IPS-20b (cell line): ENCODE measurements around the gene LUC7L3.

Experiments used
- H3K27ac ChIP-seq: one replicate; pipeline ENCODE4 v1.5.1; 2013; ENCODE audit warnings: low read length
- H3K27me3 ChIP-seq: 2 replicates; pipeline ENCODE4 v1.6.1; 2013; ENCODE audit warnings: mild to moderate bottlenecking, low read length, inconsistent platforms; ENCODE audit not compliant: insufficient read depth
- H3K36me3 ChIP-seq: 2 replicates; pipeline ENCODE4 v1.6.1; 2013; ENCODE audit warnings: low read depth, mild to moderate bottlenecking, inconsistent platforms, low read length, moderate library complexity; ENCODE audit not compliant: insufficient read depth
- H3K4me1 ChIP-seq: 2 replicates; pipeline ENCODE4 v1.6.1; 2013; ENCODE audit warnings: mild to moderate bottlenecking, control low read depth, inconsistent platforms, low read length, moderate library complexity; ENCODE audit not compliant: insufficient read depth
- H3K4me3 ChIP-seq: 2 replicates; pipeline ENCODE4 v1.5.1; 2013; ENCODE audit warnings: mild to moderate bottlenecking, low read length, inconsistent platforms
- H3K9ac ChIP-seq: 2 replicates; pipeline ENCODE4 v1.6.1; 2013; ENCODE audit warnings: low read depth, mild to moderate bottlenecking, inconsistent platforms, low read length, moderate library complexity
- H3K9me3 ChIP-seq: 2 replicates; pipeline ENCODE4 v1.6.1; 2013; ENCODE audit warnings: mild to moderate bottlenecking, low read depth, low read length, inconsistent platforms; ENCODE audit not compliant: insufficient read depth

Gene LUC7L3

GRCh38 chr17:50767446-50767845, 48.0 kb downstream of the LUC7L3 start, which contains the start of gene ANKRD40CL:
Gene ANKRD40CL, minus strand, starts transcription at chr17:50767518. Its CDS starts 605 bp downstream, at chr17:50766913.
- no peaks in the 10 kb centered on the region for H3K9me3 ChIP-seq
- H3K4me3 ChIP-seq: no peak within 1 kb of the TSS
- H3K9ac ChIP-seq: no peak within 1 kb of the TSS
- no peak within 1 kb of the TSS for H3K27ac ChIP-seq
- no peaks in the 10 kb centered on the region for H3K27me3 ChIP-seq
- H3K4me1 ChIP-seq: peaks cover 10% of the 10 kb centered on the region
- H3K36me3 ChIP-seq: no peaks in the 10 kb centered on the region

- Histone ChIP-seq H3K4me3 (no peak overlapping the region), H3K27me3 (no peaks in the 10 kb centered on the region), H3K9ac (no peak overlapping the region), H3K4me1 (peaks cover 9% of the 10 kb centered on the region), H3K9me3 (no peaks in the 10 kb centered on the region), H3K27ac (no peak overlapping the region), H3K36me3 (no peaks in the 10 kb centered on the region)
Observed at GRCh38 chr17:50768346-50768761, 49.0 kb downstream of the LUC7L3 start.

DNA sequence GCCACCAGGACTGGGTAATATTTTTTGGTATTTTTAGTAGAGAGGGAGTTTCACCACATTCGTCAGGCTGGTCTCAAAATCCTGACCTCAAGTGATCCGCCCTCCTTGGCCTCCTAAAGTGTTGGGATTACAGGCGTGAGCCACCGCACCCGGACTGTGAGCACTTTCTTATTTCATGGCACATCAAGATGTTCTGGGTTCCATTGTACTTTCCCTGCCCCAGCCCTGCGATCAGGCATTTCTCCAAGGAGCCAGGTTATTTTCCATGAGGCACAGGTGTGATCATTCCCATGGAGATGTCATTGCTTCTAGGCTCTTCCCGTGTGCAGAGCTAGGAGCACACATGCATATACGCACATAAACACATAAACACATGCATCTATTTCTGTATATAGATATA, 50.5 kb downstream of the LUC7L3 start:
- Histone ChIP-seq H3K4me1 (no peaks in the 10 kb centered on the region), H3K9ac (no peak overlapping the region), H3K36me3 (no peaks in the 10 kb centered on the region), H3K4me3 (no peak overlapping the region), H3K27ac (no peak overlapping the region), H3K27me3 (no peaks in the 10 kb centered on the region), H3K9me3 (no peaks in the 10 kb centered on the region)

- Histone ChIP-seq H3K27ac (no peak overlapping the region), H3K9ac (no peak overlapping the region), H3K36me3 (no peaks in the 10 kb centered on the region), H3K9me3 (no peaks in the 10 kb centered on the region), H3K4me1 (no peaks in the 10 kb centered on the region), H3K4me3 (no peak overlapping the region), H3K27me3 (no peaks in the 10 kb centered on the region)
Observed at GRCh38 chr17:50770346-50770745, 50.9 kb downstream of the LUC7L3 start.

- Histone ChIP-seq H3K4me1 (no peaks in the 10 kb centered on the region), H3K9ac (no peak overlapping the region), H3K4me3 (no peak overlapping the region), H3K27ac (no peak overlapping the region), H3K9me3 (no peaks in the 10 kb centered on the region), H3K36me3 (no peaks in the 10 kb centered on the region), H3K27me3 (no peaks in the 10 kb centered on the region)
Observed at GRCh38 chr17:50771991-50772785, 52.8 kb downstream of the LUC7L3 start.

- H3K36me3 ChIP-seq: no peaks in the 10 kb centered on the region
- H3K4me1 ChIP-seq: no peaks in the 10 kb centered on the region
Observed at GRCh38 chr17:50774225-50774803, 54.9 kb downstream of the LUC7L3 start.

GRCh38 chr17:50775926-50776325, 56.5 kb downstream of the LUC7L3 start:
- Histone ChIP-seq H3K4me3 (no peak overlapping the region), H3K27ac (no peak overlapping the region), H3K27me3 (no peaks in the 10 kb centered on the region), H3K9me3 (no peaks in the 10 kb centered on the region), H3K4me1 (no peaks in the 10 kb centered on the region), H3K36me3 (no peaks in the 10 kb centered on the region), H3K9ac (no peak overlapping the region)

More at GRCh38 chr17:50774225-50774803, 54.9 kb downstream of the LUC7L3 start:
- H3K27me3 ChIP-seq: no peaks in the 10 kb centered on the region
- no peaks in the 10 kb centered on the region for H3K9me3 ChIP-seq
- no peak overlapping the region for H3K9ac ChIP-seq
- no peak overlapping the region for H3K27ac ChIP-seq
- no peak overlapping the region for H3K4me3 ChIP-seq

GRCh38 chr17:50778471-50778870, 59.1 kb downstream of the LUC7L3 start:
- Histone ChIP-seq H3K27me3 (no peaks in the 10 kb centered on the region), H3K9me3 (no peaks in the 10 kb centered on the region), H3K27ac (no peak overlapping the region), H3K9ac (no peak overlapping the region), H3K4me3 (no peak overlapping the region), H3K36me3 (no peaks in the 10 kb centered on the region), H3K4me1 (no peaks in the 10 kb centered on the region)

DNA sequence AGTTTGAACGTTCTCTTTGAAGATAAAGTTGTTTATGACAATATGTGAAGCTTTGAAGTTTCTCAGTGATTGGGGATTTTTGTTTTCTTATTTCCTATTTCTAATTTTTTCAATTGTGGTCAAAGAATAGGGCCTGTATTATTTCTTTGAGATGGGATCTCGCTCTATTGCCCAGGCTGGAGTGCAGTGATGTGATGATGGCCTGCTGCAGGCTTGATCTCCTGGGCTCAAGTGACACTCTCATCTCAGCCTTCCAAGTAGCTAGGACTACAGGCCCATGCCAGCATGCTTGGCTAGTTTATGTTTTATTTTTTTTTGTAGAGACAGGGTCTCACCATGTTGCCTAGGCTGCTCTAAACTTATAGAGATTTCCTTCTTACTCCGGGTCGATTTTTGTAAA, 59.6 kb downstream of the LUC7L3 start:
- H3K27ac ChIP-seq: no peak overlapping the region

GRCh38 chr17:50779747-50780353, 60.4 kb downstream of the LUC7L3 start:
- Histone ChIP-seq H3K36me3 (no peaks in the 10 kb centered on the region), H3K4me3 (no peak overlapping the region), H3K9me3 (no peaks in the 10 kb centered on the region), H3K9ac (no peak overlapping the region), H3K4me1 (no peaks in the 10 kb centered on the region), H3K27ac (no peak overlapping the region), H3K27me3 (no peaks in the 10 kb centered on the region)

More for the DNA sequence above, 59.6 kb downstream of the LUC7L3 start:
- Histone ChIP-seq H3K4me3 (no peak overlapping the region), H3K36me3 (no peaks in the 10 kb centered on the region), H3K9me3 (no peaks in the 10 kb centered on the region), H3K9ac (no peak overlapping the region), H3K27me3 (no peaks in the 10 kb centered on the region), H3K4me1 (no peaks in the 10 kb centered on the region)

DNA sequence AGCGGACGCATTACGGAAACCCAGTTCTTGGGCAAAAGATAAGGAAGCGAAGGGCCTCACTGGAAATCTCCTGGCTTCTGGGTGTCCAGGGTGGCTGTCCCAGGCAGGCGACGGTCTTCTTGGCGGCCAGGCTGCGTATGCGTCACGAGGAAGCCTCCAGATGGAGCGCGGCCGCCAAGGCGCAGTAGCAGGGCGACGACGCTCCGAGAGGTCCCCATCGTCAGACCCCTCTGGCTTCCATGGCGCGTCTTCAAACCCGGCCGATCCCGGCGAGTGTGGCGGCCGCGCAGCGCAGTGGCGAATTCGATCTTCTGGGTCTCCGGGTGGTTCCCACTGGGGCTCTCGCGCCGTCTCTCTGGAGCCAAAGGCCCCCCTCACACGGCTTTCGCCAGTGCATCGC, 61.8 kb downstream of the LUC7L3 start:
- Histone ChIP-seq H3K27me3 (no peaks in the 10 kb centered on the region), H3K4me1 (no peaks in the 10 kb centered on the region), H3K4me3 (no peak overlapping the region), H3K9ac (no peak overlapping the region), H3K9me3 (no peaks in the 10 kb centered on the region), H3K36me3 (no peaks in the 10 kb centered on the region), H3K27ac (no peak overlapping the region)

- Histone ChIP-seq H3K36me3 (no peaks in the 10 kb centered on the region), H3K9ac (no peak overlapping the region), H3K9me3 (no peaks in the 10 kb centered on the region), H3K4me3 (no peak overlapping the region), H3K4me1 (no peaks in the 10 kb centered on the region), H3K27me3 (no peaks in the 10 kb centered on the region), H3K27ac (no peak overlapping the region)
Observed at GRCh38 chr17:50783193-50783660, 63.8 kb downstream of the LUC7L3 start.
